Spinal cord (tissue), 10 donors: ENCODE measurements around the gene MCU. TPM values are rescaled to one million over a fixed set of nuclear protein-coding genes. Genes with fewer than 3 reads are reported as not detected.
"Not testable (repeated sequence)": the region's sequence is repeated elsewhere in the genome, so short reads cannot be mapped to it uniquely, and the experiment has no call there.

ENCODE experiments used
- DNase-seq, 6 donors: peaks; one replicate each; pipeline versions ENCODE4 v3.0.0 to v3.0.0-alpha.2; 2013 to 2015; ENCODE audit warnings: low spot score in 6 of 6, low read depth in 4 of 6
- H3K27ac ChIP-seq: one replicate; pipeline ENCODE4 v1.5.1; 2013; ENCODE audit warnings: low read depth, low read length, control low read depth
- H3K27me3 ChIP-seq: one replicate; pipeline ENCODE4 v1.6.1; 2013; ENCODE audit warnings: low read length; ENCODE audit not compliant: control insufficient read depth, insufficient read depth
- H3K36me3 ChIP-seq: one replicate; pipeline ENCODE4 v1.6.1; 2013; ENCODE audit warnings: low read length; ENCODE audit not compliant: control insufficient read depth, insufficient read depth
- H3K4me1 ChIP-seq: one replicate; pipeline ENCODE4 v1.6.1; 2013; ENCODE audit warnings: low read length; ENCODE audit not compliant: control insufficient read depth, insufficient read depth
- H3K4me3 ChIP-seq: one replicate; pipeline ENCODE4 v1.5.1; 2013; ENCODE audit warnings: low read depth, low read length, control low read depth
- H3K9me3 ChIP-seq: one replicate; pipeline ENCODE4 v1.6.1; 2013; ENCODE audit warnings: low read length; ENCODE audit not compliant: control insufficient read depth, insufficient read depth
- WGBS: methylation state at CpG from one replicate; pipeline ENCODE4 v1.1.5; 2013; ENCODE audit warnings: missing lambda C conversion rate; ENCODE audit not compliant: insufficient coverage; 5-methylcytosine and 5-hydroxymethylcytosine counted together
- polyA plus RNA-seq, 2 donors: library from polyadenylated mRNA; unstranded; fragments of 120-200 nt; gene quantifications; one replicate each; pipeline ENCODE4 v1.2.1, GENCODE V29; 2013; ENCODE audit not compliant: insufficient read length in 2 of 2
- total RNA-seq, 2 donors: library from RNA; depleted of rRNA in 1 of 2; stranded (reverse); fragments of 120-200 nt in 1 of 2; fragments of >200 nt in 1 of 2; gene quantifications; one replicate each; pipeline versions ENCODE4 v1.2.3 to v1.2.4, GENCODE V29; 2013 to 2014
- donor health status: healthy.

Gene MCU
- total and polyA plus RNA-seq, 4 donors: 39.2 to 55.2 (median 42.2) TPM

DNA sequence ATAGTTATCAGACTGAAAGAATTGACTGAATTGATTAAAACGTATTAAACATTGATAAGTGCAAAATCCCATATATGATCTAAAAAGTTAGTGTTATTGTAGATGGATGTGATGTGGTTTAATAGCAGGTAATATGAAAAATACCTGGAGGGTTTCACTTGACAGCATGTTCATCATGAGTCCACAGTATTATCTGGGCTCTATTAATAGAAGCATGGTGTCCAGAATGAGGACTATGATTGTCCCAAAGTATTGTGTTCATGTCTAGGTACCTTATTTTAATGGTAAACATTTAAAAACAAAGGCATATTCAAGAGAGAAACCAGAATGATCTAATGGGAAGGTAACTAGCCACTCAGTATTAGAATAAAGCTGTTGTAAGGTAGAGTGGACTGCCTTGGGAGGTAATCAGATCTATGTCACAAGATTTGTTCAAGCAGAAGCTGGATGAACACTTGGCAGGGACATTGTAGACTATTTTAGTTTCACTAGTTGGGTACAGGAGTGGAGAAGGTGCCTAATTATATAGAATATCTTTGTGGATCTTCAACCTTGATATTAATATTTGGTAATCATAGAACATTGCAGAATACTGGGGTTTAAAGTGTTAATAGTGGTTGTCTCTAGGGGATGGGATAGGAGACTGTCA is 43.5 kb downstream of the MCU start:
- no peak overlapping the region for H3K27ac ChIP-seq
- H3K27me3 ChIP-seq: no peaks in the 10 kb centered on the region
- WGBS: no CpG with 5 or more reads among the region's 1 CpG
- H3K4me1 ChIP-seq: no peaks in the 10 kb centered on the region
- DNase-seq: no peak
- no peak overlapping the region for H3K4me3 ChIP-seq
- no peaks in the 10 kb centered on the region for H3K36me3 ChIP-seq
- no peaks in the 10 kb centered on the region for H3K9me3 ChIP-seq

DNA sequence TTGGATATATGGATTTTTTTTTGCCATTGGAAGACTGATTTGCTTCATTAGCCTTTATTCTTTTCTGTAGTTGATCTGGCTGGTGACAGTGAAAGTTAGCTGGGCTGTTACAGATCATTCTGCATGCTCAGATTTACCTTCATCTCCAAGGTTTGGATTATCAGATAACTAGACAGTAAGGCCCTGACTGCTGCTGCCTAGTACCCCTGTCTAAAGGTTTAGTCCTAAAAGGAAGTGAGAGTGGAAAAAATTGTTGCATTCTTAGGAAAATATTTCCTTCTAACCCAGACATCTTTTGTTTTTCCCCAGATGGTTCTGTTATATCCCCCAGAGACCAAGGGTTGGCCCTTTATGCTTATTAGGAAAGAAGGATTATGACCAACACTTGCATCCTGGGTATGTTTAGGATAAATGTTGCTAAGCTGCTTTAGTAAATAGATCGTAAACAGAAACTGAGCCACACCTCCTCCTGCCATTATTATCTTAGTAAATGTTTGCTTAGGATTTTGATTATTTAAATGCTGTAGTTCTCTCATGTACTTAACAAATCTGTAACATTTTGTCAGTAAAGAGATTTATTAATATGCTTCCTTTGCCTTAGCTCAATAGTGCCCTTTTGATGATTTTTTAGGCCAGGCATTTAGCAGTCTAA is 44.4 kb downstream of the MCU start:
- no peaks in the 10 kb centered on the region for H3K9me3 ChIP-seq
- WGBS: no CpG with 5 or more reads among the region's 1 CpG
- no peak for DNase-seq
- H3K4me1 ChIP-seq: no peaks in the 10 kb centered on the region
- H3K36me3 ChIP-seq: no peaks in the 10 kb centered on the region
- H3K27me3 ChIP-seq: no peaks in the 10 kb centered on the region
- H3K27ac ChIP-seq: peak overlapping the region; percentile 66
- no peak overlapping the region for H3K4me3 ChIP-seq

DNA sequence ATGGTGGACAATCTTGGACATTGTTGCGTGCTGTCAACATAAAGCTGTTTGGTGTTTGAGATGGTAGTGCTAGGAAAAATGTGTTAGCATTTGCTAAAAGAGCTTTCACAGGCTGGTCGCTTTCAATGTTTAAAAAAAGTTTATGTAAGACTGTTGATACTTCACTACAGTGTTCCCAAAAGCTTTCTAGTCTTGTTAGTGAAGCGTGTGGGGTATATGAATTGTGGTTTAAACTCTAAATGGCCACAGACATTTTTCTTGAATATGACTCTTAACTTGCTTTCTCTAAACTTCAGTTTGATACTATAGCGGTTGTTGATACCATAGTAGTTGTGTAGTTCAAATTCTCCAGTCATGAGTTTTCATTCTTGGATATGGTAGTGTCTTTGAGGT is 44.9 kb downstream of the MCU start:
- WGBS: 85% methylated on average over 2 of the region's 4 CpGs
- no peak for DNase-seq
- Histone ChIP-seq H3K4me1 (no peaks in the 10 kb centered on the region), H3K27ac (peak overlapping the region; percentile 66), H3K9me3 (no peaks in the 10 kb centered on the region), H3K4me3 (no peak overlapping the region), H3K36me3 (no peaks in the 10 kb centered on the region), H3K27me3 (no peaks in the 10 kb centered on the region)

DNA sequence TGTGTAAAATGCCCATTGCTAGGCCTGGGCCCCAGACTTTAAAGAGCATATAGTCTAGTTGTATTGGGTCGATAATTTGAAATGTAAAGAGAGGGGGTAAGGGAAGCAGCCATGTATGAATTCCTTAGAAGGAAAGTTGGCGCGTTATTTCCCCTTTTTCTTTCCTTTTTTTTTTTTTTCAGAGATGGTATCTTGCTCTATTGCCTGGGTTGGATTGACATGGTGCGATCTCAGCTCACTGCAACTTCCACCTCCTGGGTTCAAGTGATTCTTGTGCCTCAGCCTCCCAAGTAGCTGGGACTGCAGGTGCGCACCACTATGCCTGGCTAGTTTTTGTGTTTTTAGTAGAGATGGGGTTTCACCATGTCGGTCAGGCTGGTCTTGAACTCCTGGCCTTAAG is 45.4 kb downstream of the MCU start:
- H3K4me3 ChIP-seq, DNase-seq, H3K4me1 ChIP-seq, H3K27ac ChIP-seq, H3K27me3 ChIP-seq, H3K9me3 ChIP-seq, H3K36me3 ChIP-seq: not testable (repeated sequence)
- 95% methylated on average over 4 of the region's 6 CpGs for WGBS

DNA sequence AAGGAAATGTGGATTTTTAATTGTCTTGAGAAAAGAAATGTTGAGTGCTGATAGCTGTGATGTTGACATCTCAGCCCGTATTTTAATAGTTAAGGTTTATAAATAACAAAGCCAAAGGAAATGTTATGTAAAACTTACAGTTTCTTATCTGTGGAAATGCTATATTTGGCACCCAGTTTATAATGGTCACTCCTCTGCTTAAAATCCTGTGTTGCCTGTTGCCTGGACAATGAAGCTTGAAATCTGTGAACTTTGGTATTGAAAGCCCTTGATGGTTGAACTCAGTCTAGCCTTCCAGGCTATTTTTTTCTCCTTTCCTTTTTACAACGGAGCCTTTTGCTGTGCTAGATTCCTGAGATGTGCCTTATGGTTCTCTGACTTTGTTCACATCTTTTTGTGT is 46.5 kb downstream of the MCU start:
- H3K4me3 ChIP-seq: no peak overlapping the region

DNA sequence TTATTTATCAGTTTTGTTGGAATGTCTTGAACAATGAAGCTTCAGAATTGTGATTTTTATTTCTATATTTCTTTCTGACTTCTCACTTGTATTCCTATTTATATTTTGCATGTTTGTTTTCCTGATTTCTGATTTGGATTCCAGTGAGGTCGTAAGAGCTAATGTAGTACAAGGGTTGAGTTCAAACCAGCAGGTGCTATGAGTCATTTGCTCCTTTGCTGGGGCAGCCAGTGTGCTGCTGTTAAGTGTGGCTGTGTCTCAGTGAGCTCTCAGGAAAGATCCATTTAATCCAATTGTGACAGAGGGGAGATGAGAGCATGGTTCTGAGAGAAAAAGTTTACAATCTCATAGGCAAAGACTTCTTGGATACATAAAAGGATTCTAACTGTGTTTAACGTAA is 48.6 kb downstream of the MCU start:
- Histone ChIP-seq H3K4me1 (peaks cover 2% of the 10 kb centered on the region), H3K27ac (no peak overlapping the region), H3K4me3 (no peak overlapping the region), H3K27me3 (no peaks in the 10 kb centered on the region), H3K36me3 (no peaks in the 10 kb centered on the region), H3K9me3 (no peaks in the 10 kb centered on the region)
- no peak for DNase-seq
- no CpG with 5 or more reads among the region's 2 CpGs for WGBS

More for the DNA sequence above, 46.5 kb downstream of the MCU start:
- Histone ChIP-seq H3K36me3 (no peaks in the 10 kb centered on the region), H3K27ac (peak overlapping the region; percentile 57), H3K27me3 (no peaks in the 10 kb centered on the region), H3K9me3 (no peaks in the 10 kb centered on the region), H3K4me1 (no peaks in the 10 kb centered on the region)
- peak in 1 of 6 donors; percentile 42 for DNase-seq
- WGBS: no CpG with 5 or more reads among the region's 2 CpGs

DNA sequence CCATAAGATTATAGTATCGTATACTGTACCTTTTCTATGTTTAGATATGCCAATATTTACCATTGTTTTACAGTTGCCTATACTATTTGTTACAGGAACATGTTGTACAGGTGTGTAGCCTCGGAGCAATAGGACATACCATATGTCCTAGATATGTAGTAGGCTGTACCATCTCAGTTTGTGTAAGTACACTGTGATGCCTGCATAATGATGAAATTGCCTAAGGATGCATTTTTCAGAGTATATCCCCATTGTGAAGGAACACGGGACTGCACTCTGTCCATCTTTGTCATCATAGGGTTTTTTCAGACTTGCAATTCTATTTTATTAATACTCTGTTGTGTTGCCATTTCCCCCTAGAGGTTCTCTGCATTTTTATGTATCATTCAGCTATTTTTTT is 50.1 kb downstream of the MCU start:
- H3K4me1 ChIP-seq: peaks cover 2% of the 10 kb centered on the region
- H3K27ac ChIP-seq: no peak overlapping the region
- H3K4me3 ChIP-seq: no peak overlapping the region
- no peaks in the 10 kb centered on the region for H3K27me3 ChIP-seq
- WGBS: no CpG with 5 or more reads among the region's 3 CpGs
- no peaks in the 10 kb centered on the region for H3K9me3 ChIP-seq
- DNase-seq: no peak
- no peaks in the 10 kb centered on the region for H3K36me3 ChIP-seq

DNA sequence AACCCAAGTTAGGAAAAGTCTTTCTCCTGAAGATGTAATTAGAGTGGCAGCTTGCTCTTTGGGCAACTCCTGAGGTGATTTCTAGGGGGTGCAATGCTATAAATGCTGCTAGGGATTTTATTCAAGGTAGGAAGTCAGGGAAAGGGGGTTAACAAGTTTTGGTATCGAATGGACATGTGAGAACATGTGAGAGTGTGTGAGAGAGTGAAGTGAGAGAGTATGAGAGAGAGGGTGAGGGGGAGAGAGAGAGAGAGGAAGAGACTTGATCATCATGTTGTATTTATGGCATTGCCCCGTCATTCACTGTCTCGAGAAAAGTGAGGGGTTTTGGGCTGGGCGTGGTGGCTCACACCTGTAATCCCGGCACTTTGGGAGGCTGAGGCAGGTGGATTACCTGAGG is 50.9 kb downstream of the MCU start:
- Histone ChIP-seq H3K36me3 (no peaks in the 10 kb centered on the region), H3K4me1 (peaks cover 6% of the 10 kb centered on the region), H3K4me3 (no peak overlapping the region), H3K27me3 (no peaks in the 10 kb centered on the region), H3K27ac (no peak overlapping the region), H3K9me3 (no peaks in the 10 kb centered on the region)
- WGBS: 99% methylated on average over 5 of the region's 5 CpGs
- DNase-seq: no peak

DNA sequence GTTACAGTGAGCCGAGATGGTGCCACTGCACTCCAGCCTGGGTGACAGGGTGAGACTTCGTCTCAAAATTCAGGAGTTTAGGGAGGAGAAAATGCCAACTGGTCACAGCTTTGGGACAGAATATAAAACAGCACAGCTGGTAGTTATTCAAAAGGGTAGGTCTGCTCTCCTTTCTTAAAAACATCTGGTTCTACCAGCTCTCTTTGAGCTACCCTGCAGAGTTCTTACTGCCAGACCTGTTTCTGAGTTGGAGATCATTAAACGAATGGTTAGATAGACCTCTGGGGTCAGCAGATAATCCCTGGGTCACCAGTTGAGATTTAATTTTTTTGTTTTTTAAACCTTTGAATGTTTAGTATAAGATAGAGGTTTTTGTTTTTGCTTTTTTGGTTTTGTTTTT is 52.6 kb downstream of the MCU start:
- WGBS: 39% methylated on average over 2 of the region's 3 CpGs
- Histone ChIP-seq H3K4me3 (no peak overlapping the region), H3K9me3 (no peaks in the 10 kb centered on the region), H3K27ac (no peak overlapping the region), H3K36me3 (no peaks in the 10 kb centered on the region), H3K27me3 (no peaks in the 10 kb centered on the region), H3K4me1 (peaks cover 6% of the 10 kb centered on the region)
- no peak for DNase-seq
